ENCODE data around the gene SLC34A1. TPM values are rescaled to one million over a fixed set of nuclear protein-coding genes. Genes with fewer than 3 reads are reported as not detected.
A peak's percentile ranks its signal among the peaks of the same experiment; 100 is the strongest.

Gene SLC34A1
- total and polyA plus RNA-seq, 4 experiments from 2014 or later: 0.11 TPM; not detected in 3

GRCh38 chr5:177386542-177386941 is 2.3 kb downstream of the SLC34A1 start:
- Mint-ChIP-seq H3K27me3 (no peaks in the 10 kb centered on the region), H3K4me3 (no peak overlapping the region), H3K4me1 (peaks cover 39 to 75% (median 44%) of the 10 kb centered on the region in 4 donors), H3K36me3 (no peaks in the 10 kb centered on the region), H3K27ac (peak overlapping the region in 1 of 7 donors; percentile 21), H3K9me3 (peaks cover 0 to 1% (median 0%) of the 10 kb centered on the region in 8 donors)
- CTCF ChIA-PET (ENCODE audit: partially characterized antibody): interaction anchor here (1.0 to 11.6 kb wide), 7 partner anchors 15 to 78 kb away, joined by 3 to 295 read pairs (median 27); partner anchors contain the start of gene PFN3
- peak in 1 of 5 donors; percentile 18 for DNase-seq
- intact Hi-C loops (cut with micrococcal nuclease): no loop called here
- H3K36me3 ChIP-seq (ENCODE audit: insufficient read depth, low read length): no peaks in the 10 kb centered on the region
- no peaks in the 10 kb centered on the region for H3K9me3 ChIP-seq (ENCODE audit: control insufficient read depth in 1 of 2, low read length in 2 of 2)
- POLR2A ChIA-PET (ENCODE audit: partially characterized antibody): interaction anchor here (0.7 to 10.3 kb wide), 5 partner anchors 14 to 46 kb away, joined by 3 to 138 read pairs (median 6); partner anchors contain the start of gene PFN3
- H3K27me3 ChIP-seq (ENCODE audit: insufficient read depth, low read length): no peaks in the 10 kb centered on the region
- peaks cover 58% of the 10 kb centered on the region for H3K4me1 ChIP-seq (ENCODE audit: insufficient read depth, low read length)
- H3K4me3 ChIP-seq (ENCODE audit: low read length in 2 of 2): no peak overlapping the region
- no peak overlapping the region for H3K27ac ChIP-seq (ENCODE audit: low read depth, low read length)

- Mint-ChIP-seq H3K27ac (peak overlapping the region in 4 of 7 donors; percentile 12 to 50 (median 20)), H3K9me3 (peaks cover 0 to 1% (median 0%) of the 10 kb centered on the region in 8 donors), H3K36me3 (no peaks in the 10 kb centered on the region), H3K4me1 (peaks cover 37 to 72% (median 45%) of the 10 kb centered on the region in 4 donors), H3K27me3 (no peaks in the 10 kb centered on the region), H3K4me3 (no peak overlapping the region)
- H3K27me3 ChIP-seq (ENCODE audit: insufficient read depth, low read length): no peaks in the 10 kb centered on the region
- H3K4me1 ChIP-seq (ENCODE audit: insufficient read depth, low read length): peaks cover 58% of the 10 kb centered on the region
- ChIA-PET POLR2A (ENCODE audit: partially characterized antibody) (interaction anchor here (3.8 to 10.3 kb wide), 4 partner anchors 16 to 67 kb away, joined by 33 to 138 read pairs (median 76); partner anchors contain the start of genes PFN3 and RGS14), CTCF (ENCODE audit: partially characterized antibody) (interaction anchor here (1.4 to 11.6 kb wide), 5 partner anchors 16 to 69 kb away, joined by 3 to 295 read pairs (median 140); partner anchors contain the start of gene PFN3)
- H3K27ac ChIP-seq (ENCODE audit: low read depth, low read length): peak overlapping the region; percentile 71
- H3K4me3 ChIP-seq (ENCODE audit: low read length in 2 of 2): no peak overlapping the region
- no peaks in the 10 kb centered on the region for H3K9me3 ChIP-seq (ENCODE audit: control insufficient read depth in 1 of 2, low read length in 2 of 2)
- no peaks in the 10 kb centered on the region for H3K36me3 ChIP-seq (ENCODE audit: insufficient read depth, low read length)
- no peak for DNase-seq
- intact Hi-C loops (cut with micrococcal nuclease): no loop called here
Measured at GRCh38 chr5:177387405-177387804, 3.2 kb downstream of the SLC34A1 start.

- Mint-ChIP-seq H3K4me3 (peak overlapping the region in 7 of 8 donors; percentile 64 to 82 (median 78)), H3K27me3 (no peaks in the 10 kb centered on the region), H3K9me3 (peaks cover 0 to 1% (median 0%) of the 10 kb centered on the region in 8 donors), H3K27ac (peak overlapping the region; percentile 79 to 98 (median 96)), H3K36me3 (no peaks in the 10 kb centered on the region), H3K4me1 (peaks cover 36 to 69% (median 43%) of the 10 kb centered on the region in 4 donors)
- Histone ChIP-seq H3K4me1 (ENCODE audit: insufficient read depth, low read length) (peaks cover 58% of the 10 kb centered on the region), H3K36me3 (ENCODE audit: insufficient read depth, low read length) (no peaks in the 10 kb centered on the region), H3K4me3 (ENCODE audit: low read length in 2 of 2) (no peak overlapping the region), H3K27me3 (ENCODE audit: insufficient read depth, low read length) (no peaks in the 10 kb centered on the region), H3K27ac (ENCODE audit: low read depth, low read length) (peak overlapping the region; percentile 71), H3K9me3 (ENCODE audit: control insufficient read depth in 1 of 2, low read length in 2 of 2) (no peaks in the 10 kb centered on the region)
- intact Hi-C loops (cut with micrococcal nuclease): loop anchor here (1.0 to 2.0 kb wide), 2 partner anchors 9 to 16 kb away; no protein-coding TSS in a partner anchor
- DNase-seq: peak in 1 of 5 donors; percentile 34
- CTCF ChIA-PET (ENCODE audit: partially characterized antibody): interaction anchor here (1.0 to 11.6 kb wide), 22 partner anchors 10 to 275 kb away, joined by 3 to 295 read pairs (median 23); partner anchors contain the start of genes GRK6, LMAN2, PDLIM7 and PFN3
- POLR2A ChIA-PET (ENCODE audit: partially characterized antibody): interaction anchor here (0.8 to 10.3 kb wide), 13 partner anchors 10 to 113 kb away, joined by 4 to 138 read pairs (median 34); partner anchors contain the start of genes GRK6, LMAN2, MXD3 and PFN3
Measured at GRCh38 chr5:177388521-177389052, 4.4 kb downstream of the SLC34A1 start.

GRCh38 chr5:177389241-177390169 is 5.3 kb downstream of the SLC34A1 start:
- ChIA-PET CTCF (ENCODE audit: partially characterized antibody) (interaction anchor here (1.0 to 11.6 kb wide), 36 partner anchors 11 to 276 kb away, joined by 3 to 295 read pairs (median 7); partner anchors contain the start of genes DDX41, F12, GRK6 and LMAN2), POLR2A (ENCODE audit: partially characterized antibody) (interaction anchor here (0.7 to 10.3 kb wide), 23 partner anchors 11 to 112 kb away, joined by 3 to 138 read pairs (median 8); partner anchors contain the start of genes F12, GRK6, LMAN2 and MXD3)
- no peaks in the 10 kb centered on the region for H3K36me3 ChIP-seq (ENCODE audit: insufficient read depth, low read length)
- Mint-ChIP-seq H3K27ac (peak overlapping the region; percentile 79 to 98 (median 96)), H3K4me1 (peaks cover 33 to 65% (median 43%) of the 10 kb centered on the region in 4 donors), H3K27me3 (no peaks in the 10 kb centered on the region), H3K36me3 (no peaks in the 10 kb centered on the region), H3K4me3 (peak overlapping the region; percentile 62 to 88 (median 78)), H3K9me3 (no peaks in the 10 kb centered on the region)
- peak; percentile 73 to 88 (median 80) for DNase-seq
- H3K4me3 ChIP-seq (ENCODE audit: low read length in 2 of 2): peak overlapping the region in 1 of 2 donors; percentile 4
- no peaks in the 10 kb centered on the region for H3K27me3 ChIP-seq (ENCODE audit: insufficient read depth, low read length)
- H3K27ac ChIP-seq (ENCODE audit: low read depth, low read length): peak overlapping the region; percentile 71
- H3K4me1 ChIP-seq (ENCODE audit: insufficient read depth, low read length): peaks cover 58% of the 10 kb centered on the region
- H3K9me3 ChIP-seq (ENCODE audit: control insufficient read depth in 1 of 2, low read length in 2 of 2): no peaks in the 10 kb centered on the region
- intact Hi-C loops (cut with micrococcal nuclease): loop anchor here (1.0 to 5.0 kb wide), 8 partner anchors 10 to 112 kb away; partner anchors contain the start of genes PDLIM7 and RGS14

- H3K9me3 Mint-ChIP-seq: no peaks in the 10 kb centered on the region
- H3K27ac Mint-ChIP-seq: peak overlapping the region; percentile 79 to 98 (median 96)
- peak overlapping the region in 7 of 8 donors; percentile 68 to 88 (median 79) for H3K4me3 Mint-ChIP-seq
- POLR2A ChIA-PET (ENCODE audit: partially characterized antibody): interaction anchor here (0.6 to 10.3 kb wide), 23 partner anchors 12 to 116 kb away, joined by 3 to 138 read pairs (median 8); partner anchors contain the start of genes F12, GRK6, LMAN2 and PDLIM7
- Histone ChIP-seq H3K27ac (ENCODE audit: low read depth, low read length) (peak overlapping the region; percentile 71), H3K9me3 (ENCODE audit: control insufficient read depth in 1 of 2, low read length in 2 of 2) (no peaks in the 10 kb centered on the region), H3K27me3 (ENCODE audit: insufficient read depth, low read length) (no peaks in the 10 kb centered on the region), H3K36me3 (ENCODE audit: insufficient read depth, low read length) (no peaks in the 10 kb centered on the region), H3K4me3 (ENCODE audit: low read length in 2 of 2) (no peak overlapping the region), H3K4me1 (ENCODE audit: insufficient read depth, low read length) (peaks cover 49% of the 10 kb centered on the region)
- intact Hi-C loops (cut with micrococcal nuclease): loop anchor here (1.0 to 5.0 kb wide), 6 partner anchors 12 to 111 kb away; partner anchors contain the start of genes PDLIM7 and RGS14
- peaks cover 31 to 58% (median 38%) of the 10 kb centered on the region in 4 donors for H3K4me1 Mint-ChIP-seq
- H3K36me3 Mint-ChIP-seq: no peaks in the 10 kb centered on the region
- CTCF ChIA-PET (ENCODE audit: partially characterized antibody): interaction anchor here (0.7 to 11.6 kb wide), 53 partner anchors 9 to 276 kb away, joined by 3 to 295 read pairs (median 5); partner anchors contain the start of genes DBN1, DDX41, GRK6 and LMAN2
- peak; percentile 86 to 89 (median 88) for DNase-seq
- H3K27me3 Mint-ChIP-seq: no peaks in the 10 kb centered on the region
Measured at GRCh38 chr5:177390363-177391300, 6.4 kb downstream of the SLC34A1 start.

Measured in CD4-positive, alpha-beta memory T cell (primary cell).